HL-60/S4 treated with retinoic acid at 250 ng/mL for 4 days and 3 days (cell line): Measurements from ENCODE around the gene CXCR3.
"Not testable (repeated sequence)": the region's sequence is repeated elsewhere in the genome, so short reads cannot be mapped to it uniquely, and the experiment has no call there.

Experiments
- in situ Hi-C: fragments of 300-500 bp; cut with MboI; formaldehyde crosslinking; loops from 2 replicates; pipeline ENCODE4 v1.7.0; 2022; ENCODE audit warnings: low sequenced_read_pairs

The CXCR3 gene

DNA sequence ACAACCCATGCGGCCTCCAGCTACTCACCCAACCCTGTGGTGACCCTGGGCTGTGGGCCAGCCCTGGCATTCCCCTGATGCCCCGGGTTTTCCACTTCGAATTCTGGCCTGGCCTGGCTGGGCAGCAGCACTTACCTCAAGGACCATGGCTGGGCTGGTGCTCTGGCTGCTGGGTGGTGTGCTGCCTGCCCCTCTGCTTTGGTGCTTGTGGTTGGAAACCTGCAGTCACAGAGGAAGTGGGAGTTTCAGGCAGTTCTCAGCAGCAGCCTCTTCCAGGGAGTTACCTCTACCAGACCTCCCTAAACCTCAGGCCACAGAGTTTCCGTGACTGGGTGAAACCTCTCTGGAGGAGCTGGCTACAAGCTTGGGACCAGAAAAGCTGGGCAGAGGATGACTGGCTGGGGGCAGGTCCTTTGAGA lies at the start of gene CXCR3:
Gene CXCR3 (minus strand): TSS at position 209 of the 419 bp plus-strand sequence. CDS start 62 bp downstream, at position 147.
- in situ Hi-C loops, result no loop called here

DNA sequence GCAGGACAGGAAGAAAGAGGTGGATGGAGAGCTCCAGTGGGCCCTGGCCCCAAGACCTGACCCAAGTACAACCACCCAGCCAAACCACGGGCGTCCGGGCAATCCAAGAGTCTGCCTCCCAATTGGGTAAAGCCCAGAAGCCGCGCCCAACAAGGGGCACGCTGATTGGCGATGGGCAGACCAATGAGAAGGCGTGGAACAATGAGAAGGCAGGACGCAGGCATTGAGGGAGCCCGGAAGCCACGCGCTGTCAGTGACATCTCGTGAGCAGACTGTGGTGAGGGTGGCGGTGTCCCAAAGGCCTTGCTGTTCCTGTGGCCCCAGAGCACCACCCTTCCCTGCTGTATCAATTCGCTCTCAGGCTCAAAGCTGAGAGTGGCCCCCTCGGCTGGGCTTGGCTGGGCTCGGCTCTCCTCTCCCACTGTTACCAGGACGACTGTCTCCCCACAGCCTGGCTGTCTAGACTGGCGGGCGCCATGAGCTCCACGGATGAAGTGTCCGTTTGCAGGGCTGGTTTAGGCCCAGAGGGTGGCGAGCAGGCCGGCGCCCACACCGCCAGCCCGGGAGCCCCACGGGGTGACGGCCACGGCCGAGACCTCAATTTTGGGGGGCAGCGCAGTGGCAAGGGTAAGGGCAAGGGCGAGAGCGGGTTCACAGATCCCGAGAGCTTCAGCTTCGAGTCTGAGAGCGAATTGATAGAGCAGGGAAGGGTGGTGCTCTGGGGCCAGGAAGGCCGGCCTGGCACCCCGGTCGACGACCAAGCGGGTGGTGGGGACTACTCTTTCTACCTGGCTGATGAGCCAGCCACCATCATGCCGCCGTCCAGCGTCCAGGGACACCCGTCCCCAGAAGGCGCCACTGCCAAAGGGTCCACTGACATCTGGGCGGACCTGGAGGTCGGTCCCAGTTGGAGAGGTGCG lies 49.3 kb upstream of the CXCR3 start, which contains the start of gene LOC101059915:
Gene LOC101059915 (plus strand): TSS at position 219 of the 920 bp plus-strand sequence.
- in situ Hi-C loops, result no loop called here

DNA sequence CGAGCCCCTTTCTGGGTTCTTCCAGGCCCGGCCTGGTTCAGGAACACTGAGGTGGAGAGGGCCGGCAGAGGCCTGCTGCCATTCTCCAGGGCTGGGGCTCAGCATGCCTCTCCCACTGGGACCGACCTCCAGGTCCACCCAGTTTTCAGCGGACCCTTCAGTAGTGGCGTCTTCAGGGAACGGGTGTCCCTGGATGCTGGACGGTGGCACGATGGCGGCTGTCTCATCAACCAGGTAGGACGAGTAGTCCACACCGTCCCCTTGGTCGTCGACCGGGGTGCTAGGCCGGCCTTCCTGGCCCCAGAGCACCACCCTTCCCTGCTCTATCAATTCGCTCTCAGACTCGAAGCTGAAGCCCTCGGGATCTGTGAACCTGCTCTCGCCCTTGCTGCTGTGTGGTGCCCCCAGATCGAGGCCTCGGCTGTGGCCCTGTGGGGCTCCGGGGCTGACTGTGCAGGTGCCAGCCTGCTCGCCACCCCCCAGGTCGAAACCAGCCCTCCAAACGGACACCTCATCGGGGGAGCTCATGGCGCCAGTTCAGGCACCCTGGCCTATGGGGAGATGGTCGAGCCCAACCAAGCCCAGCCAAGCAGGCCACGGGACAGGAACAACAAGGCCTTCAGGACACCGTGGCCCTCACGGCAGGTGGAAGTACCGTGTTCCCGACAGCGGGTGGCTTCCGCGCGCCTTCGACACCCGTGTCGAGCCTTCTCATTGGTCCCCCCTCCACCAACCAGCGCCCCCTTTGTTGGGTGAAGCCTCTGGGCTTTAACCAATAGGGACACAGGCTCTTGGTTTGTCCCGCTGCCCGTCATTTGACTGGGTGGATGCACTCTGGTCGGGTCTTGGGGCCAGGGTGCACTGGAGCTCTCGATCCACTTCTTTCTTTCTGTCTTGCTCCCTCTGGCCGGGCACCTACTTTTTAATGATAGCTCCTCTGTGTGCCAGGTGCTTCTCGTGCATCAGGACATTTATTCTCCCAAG lies 48.2 kb upstream of the CXCR3 start:
- in situ Hi-C loops, result no loop called here

DNA sequence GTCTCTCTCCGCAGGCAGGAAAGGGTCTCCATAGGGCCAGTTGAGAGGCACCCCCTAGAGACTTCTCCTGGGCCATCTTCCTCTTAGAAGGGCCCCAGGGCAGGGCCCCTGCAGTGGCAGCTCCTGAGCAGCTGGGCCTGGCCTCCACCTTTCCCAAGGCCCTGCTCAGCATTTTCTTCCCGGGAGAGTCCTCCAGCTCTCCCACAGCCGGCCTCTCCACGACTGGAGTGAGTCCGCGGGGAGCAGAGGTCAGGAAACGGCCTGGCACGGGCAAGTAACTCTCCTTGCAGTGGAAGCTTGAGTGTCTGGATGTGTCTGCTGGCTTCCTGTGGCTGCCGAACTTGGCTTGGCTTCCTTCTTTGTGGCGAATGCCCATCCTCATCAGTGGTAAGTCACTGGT lies 47.4 kb upstream of the CXCR3 start:
- in situ Hi-C loops, result no loop called here

DNA sequence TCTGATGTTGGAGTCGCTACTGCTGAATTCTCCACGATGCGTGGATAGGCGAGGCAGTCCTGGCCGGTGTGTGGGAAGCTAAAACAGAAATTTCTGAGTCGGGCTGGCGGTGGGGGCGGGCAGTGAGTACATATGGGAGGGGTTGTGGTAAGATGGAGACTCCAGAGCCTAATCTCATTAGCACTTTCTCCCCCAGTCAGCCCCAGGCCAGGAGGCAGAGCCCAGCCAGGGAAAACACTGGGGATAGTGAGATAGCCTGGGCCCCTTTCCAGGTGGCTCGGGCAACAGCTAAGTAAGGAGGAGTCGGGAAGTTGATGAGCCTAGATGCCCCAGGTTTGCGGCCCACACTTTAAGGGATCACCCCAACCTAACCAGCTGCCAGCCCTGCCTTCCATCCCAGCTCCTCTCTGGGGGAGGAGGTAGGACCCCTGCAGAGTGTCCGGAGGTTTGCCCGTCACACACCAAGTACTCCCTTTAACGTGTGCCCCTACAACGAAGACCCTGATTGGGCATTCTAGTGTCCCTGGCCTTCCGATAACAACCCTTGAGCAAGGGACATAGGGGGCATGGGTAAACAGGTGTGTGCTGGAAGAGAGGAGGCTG lies 46.7 kb upstream of the CXCR3 start:
- in situ Hi-C loops, result no loop called here

DNA sequence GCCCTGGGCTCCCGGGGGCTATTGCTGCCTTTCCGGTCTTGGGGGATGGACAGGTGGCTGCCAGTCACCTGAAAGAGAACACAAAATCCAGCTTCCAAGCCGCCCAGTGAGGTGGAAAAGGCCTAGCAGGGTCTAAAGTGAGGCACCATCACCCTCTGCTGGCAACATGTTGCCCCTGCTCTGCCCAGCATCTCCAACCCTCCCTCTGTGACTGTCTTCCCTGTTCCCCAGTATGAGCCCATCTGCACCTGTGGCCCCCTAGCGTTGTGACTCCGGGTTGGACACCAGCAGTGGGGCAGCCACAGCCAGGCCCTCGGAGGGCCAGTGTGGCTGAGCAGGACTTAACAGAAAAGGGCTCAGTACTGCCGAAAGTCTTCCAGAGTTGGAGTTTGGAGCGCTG lies 45.9 kb upstream of the CXCR3 start:
- in situ Hi-C loops, result not testable (repeated sequence)

DNA sequence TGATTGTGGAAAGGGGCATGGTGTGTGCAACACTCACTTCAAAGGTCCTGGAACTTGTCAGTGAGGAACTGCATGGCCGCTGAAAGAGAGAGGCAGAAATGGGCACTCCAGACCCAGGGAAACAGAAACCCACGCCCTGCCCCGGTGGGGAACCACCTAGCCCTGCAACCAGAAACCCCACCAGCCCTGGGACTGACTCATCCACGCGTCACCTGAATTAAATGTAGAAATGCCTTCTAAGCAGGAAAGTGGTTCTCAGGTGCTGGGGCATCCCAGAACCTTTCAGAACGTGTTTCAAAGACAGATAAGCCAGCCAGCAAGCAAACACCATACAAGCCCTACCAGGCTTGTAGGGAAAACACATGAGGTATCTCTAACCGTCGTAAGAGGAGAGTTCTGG lies 44.9 kb upstream of the CXCR3 start:
- in situ Hi-C loops, result not testable (repeated sequence)

DNA sequence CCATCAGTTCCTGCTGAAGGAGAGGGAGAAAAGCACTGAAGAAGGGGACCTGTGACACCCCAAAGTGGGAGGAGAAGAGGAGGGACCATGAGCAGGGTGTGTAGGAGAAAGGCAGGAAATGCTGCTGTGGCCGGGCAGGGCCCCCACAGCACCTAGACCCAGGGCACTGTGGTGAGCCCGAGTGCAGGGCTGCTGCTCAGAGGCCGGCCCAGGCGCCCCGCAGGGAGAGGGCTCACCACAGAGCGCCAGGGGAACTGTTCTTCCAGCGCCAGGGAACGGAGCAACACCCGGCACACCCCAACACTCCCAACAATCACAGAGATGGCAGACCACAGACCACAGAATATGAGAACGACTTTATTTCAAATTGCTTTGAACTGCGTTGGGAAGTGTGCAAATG lies 44.3 kb upstream of the CXCR3 start:
- in situ Hi-C loops, result not testable (repeated sequence)

DNA sequence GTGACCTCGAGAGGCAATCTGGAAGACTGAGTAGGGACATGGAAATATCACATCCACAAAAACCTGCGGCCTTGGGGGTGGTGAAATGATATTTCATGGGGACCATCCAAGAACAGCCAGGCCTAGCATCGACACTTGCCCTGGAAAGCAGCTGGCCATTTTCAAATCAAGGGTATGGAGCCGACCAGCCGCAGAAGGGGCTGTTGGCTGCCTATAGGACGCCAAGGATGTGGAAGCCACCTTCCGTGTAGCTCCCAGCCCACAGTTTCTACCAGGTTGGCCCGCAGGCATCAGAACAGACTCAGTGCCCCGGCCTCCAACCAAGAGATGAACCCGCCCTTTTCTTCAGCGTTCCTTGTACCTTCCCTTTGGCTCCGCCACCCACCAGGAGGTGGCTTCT lies 43.6 kb upstream of the CXCR3 start:
- in situ Hi-C loops, result no loop called here

DNA sequence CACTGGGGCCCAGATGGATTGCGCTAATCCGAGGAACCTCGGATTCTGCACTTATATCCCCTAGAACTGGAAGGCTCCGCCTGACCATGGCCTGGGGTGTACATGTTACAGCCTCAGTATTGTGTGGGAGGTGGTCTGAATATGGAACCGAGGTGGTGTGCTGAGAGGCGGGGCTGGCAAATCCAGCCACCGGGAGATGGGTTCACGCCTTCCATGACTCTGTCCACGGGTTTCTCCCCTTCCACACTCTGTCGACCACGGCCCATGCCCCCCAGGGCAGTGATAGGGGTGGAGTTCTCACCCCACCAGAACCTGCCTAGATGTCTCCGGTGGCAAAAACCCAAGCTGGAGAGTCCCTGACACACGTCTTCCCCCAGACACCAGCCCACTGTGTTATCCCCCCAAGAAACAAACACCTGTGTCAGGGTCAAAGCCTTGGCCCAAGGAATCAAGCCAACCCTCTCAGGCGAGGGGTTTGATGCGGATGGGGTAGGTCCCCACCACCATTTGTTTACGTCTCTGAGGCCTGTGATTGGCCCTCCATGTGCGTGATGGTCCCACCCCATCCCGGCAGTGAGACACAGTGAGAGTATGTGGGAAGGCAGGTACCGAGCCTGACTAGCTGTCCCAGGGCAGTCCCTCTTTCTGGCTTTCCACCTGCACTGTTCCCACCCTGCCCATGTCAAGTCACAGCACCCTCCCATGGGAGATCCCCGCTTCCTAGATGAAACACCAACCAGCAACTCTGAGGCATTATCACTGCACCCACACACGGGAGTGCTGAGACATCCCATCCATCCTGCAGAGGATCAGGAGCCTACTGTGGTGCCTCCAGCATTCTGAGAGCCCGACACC lies 42.5 kb upstream of the CXCR3 start:
- in situ Hi-C loops, result no loop called here

DNA sequence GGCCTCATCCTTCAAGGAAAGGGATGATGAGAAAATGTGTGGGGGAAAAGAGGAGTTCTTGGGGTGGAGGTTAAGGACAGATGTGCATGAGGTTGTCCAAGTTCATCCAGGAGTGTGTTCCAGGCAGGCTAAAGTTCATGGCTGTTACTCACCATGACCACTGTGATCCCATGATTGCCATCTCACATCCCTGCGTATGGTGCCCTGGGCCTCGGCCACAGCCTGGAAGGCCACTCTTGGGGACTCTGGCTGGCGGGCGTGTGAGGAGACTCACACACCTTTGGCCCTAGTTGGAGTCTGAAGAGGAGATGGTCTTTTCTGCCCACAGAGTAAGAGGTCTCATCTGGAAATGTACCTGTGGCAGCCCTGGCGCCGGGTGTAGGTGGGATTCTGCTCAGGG lies 41.6 kb upstream of the CXCR3 start:
- in situ Hi-C loops, result no loop called here

DNA sequence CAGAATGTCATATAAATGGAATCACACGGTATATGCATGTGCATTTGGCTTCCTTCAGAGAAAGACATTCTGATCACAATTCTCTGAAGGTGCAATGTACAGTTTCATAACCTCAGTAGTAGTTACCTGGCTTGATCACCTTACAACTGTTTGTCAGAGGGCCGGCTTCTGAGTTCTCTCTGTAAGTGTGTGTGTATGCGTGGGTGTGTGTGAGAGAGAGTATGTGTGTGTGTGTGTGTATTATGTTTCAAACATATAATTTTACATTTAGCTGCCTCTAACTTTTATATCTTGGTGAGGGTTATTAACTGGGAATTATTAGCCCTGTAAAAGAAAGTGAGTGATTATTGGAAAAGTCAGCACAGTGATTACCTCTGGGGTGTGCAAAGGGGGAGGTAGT lies 41.0 kb upstream of the CXCR3 start:
- in situ Hi-C loops, result no loop called here

DNA sequence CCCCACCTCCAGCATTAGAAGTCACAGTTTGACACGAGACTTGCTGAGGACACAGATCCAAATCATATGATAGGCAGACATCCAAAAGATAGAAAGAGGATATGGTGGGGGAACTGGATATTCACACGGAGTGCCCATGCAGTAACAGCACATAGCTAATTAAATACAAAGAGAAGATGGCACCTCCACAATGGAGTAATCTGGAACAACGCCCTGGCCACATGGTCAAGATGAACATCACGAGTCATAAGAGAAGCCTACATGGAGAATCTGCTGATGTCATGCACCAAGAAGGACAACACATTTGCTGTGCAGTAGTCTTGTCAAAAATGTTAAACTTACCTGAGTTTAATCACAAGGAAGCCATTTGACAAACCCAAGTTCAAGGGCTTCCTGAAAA lies 39.0 kb upstream of the CXCR3 start:
- in situ Hi-C loops, result no loop called here

DNA sequence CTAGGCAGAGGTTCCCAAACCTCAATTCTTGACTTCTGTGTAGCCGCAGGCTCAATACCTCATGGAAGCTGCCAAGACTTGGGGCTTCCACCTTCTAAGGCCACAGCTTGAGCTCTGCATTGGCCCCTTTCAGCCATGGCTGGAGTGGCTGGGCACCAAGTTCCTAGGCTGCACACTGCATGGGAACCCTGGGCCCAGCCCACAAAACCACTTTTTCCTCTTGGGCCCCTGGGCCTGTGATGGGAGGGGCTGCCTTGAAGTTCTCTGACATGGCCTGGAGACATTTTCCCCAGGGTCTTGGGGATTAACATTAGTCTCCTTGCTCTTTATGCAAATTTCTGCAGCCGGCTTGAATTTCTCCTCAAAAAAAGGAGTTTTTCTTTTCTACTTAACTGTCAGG lies 35.0 kb upstream of the CXCR3 start:
- in situ Hi-C loops, result no loop called here

DNA sequence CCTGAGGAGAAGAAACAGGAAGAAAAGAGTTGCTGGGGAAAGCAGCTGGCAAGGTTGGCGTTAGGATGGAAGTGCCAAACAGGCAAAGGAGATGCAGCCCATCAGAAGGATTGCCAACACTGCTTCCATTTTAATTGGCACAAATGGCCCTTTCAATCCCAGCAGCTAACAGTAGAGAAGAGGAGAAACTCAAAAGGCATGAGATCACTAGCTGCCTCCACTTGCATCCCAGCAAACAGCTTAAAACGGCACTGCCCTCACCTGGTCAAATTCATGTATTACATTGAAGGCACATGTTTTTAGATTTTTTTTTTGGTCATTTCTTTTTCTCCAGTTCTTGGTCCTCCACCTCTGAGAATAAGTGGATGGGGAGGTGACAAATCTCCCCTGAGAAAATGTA lies 34.1 kb upstream of the CXCR3 start:
- in situ Hi-C loops, result no loop called here

DNA sequence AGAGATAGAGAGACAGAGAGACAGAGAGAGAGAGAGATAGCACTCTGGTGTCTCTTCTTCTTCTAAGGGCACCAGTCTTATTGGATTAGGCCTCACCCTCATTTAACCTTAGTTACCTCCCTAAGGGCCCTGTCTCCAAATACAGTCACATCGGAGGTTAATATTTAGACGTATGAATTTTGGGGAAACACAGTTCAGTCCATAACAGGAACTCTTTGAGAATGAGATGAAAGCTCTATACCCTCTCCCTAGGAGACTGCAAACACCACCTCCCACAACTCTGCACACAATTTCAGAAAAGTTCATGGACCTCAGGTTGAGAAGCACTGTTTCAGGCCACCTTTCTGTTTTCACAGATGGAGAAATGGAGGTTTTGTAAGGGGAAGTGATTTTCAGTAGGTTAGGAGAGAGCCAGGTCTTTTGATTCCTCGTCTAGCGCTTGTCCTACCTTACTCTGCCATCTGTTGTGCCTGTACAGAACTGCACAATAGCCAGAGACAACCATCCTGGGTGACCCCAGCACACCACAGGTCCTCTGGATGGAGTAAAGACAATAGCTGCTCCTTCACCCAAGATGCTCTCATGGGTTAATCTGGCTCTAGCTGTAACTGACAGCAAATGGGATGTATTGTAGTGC lies 32.1 kb upstream of the CXCR3 start:
- in situ Hi-C loops, result no loop called here

DNA sequence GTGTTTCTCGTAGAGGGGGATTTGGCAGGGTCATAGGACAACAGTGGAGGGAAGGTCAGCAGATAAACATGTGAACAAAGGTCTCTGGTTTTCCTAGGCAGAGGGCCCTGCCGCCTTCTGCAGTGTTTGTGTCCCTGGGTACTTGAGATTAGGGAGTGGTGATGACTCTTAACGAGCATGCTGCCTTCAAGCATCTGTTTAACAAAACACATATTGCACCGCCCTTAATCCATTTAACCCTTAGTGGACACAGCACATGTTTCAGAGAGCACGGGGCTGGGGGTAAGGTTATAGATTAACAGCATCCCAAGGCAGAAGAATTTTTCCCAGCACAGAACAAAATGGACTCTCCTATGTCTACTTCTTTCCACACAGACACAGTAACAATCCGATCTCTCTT lies 26.1 kb upstream of the CXCR3 start:
- in situ Hi-C loops, result not testable (repeated sequence)

DNA sequence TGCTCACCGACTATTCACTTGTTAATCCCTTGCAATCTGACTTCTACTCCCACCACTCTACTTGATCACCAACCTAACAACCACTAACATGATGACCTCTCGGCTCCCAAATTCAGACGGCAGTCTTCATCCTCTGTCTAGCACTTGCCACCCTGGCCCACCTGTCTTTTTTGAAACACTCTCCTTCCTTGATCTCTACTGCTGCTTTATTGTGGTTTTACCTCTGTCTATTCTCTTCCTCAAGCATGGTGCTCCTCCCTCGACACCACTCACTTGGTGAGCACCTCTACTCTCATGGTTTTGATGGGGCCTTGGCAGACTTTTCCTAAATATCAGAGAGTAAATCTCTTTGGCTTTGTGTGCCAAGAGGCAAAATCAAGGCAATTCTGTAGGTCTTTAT lies 21.7 kb upstream of the CXCR3 start:
- in situ Hi-C loops, result no loop called here

DNA sequence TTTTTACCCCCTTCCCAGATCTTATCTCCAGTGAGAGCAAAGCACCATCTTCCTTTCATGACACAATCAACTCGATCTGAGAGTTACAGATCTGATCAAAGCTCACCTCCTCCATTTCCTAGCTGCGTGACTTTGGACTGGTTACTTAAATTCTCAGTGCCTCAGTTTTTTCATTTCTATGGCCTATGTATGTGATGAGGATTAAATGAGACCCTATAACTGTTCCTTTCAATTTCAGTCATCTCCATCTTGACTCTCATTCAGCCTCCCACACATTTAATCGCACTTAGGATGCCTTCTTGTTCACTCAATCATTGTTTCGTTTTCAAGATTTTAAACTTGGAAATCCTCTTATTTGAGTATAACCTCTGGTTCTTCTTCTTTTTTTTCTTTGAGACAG lies 20.1 kb upstream of the CXCR3 start:
- in situ Hi-C loops, result no loop called here

DNA sequence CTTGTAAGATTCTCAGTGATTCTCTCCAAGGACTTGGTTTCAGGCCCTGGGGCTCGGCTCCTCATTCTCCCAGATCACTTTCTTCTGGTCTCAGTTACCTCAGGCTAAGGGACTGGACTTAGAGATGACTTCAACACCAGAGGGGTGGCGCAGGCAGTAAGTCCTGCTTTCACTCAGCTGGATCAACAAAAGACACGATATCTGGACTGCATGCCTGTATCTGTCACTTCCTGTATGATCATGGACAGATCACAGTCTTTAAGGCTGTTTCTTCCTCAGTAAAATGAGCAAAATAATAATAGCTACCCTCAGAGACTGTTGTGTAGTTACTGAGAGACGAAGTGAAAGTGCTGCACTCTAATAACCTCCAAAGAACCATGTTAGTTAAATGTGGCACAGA lies 19.5 kb upstream of the CXCR3 start:
- in situ Hi-C loops, result no loop called here
